ENCODE results near the gene GATA1. TPM values are rescaled to one million over a fixed set of nuclear protein-coding genes. Genes with fewer than 3 reads are reported as not detected.

Gene GATA1
- total RNA-seq, 1 experiment from 2014 or later, result 0.23 TPM

DNA sequence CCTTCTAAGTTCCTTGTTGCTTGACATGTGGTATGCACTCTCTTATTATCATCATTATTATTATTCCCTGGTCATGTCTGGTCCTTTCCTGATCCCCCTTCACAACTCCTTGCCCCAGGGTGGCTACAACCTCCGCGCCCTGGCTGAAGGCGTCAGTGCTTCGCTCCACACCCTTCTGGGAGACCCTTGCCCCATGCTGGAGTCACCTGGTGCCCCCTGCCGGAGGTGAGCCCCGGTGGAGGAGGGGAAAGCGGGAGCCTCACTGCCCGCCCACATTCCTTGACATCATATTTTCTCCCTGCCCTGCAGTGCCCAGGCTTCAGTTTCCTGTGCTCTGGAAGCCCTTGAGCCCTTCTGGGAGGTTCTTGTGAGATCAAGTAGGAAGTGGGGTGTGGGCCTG is 28.9 kb downstream of the GATA1 start:
- in situ Hi-C loops (cut with HindIII; ENCODE audit: low pct_unique_long_range_greater_than_20kb, low sequenced_read_pairs) (no loop called here), intact Hi-C loops (cut with micrococcal nuclease; ENCODE audit: unreplicated experiment) (no loop called here)
- POLR2A ChIA-PET, result no interaction called here
- TF ChIP-seq, protein P1, sequence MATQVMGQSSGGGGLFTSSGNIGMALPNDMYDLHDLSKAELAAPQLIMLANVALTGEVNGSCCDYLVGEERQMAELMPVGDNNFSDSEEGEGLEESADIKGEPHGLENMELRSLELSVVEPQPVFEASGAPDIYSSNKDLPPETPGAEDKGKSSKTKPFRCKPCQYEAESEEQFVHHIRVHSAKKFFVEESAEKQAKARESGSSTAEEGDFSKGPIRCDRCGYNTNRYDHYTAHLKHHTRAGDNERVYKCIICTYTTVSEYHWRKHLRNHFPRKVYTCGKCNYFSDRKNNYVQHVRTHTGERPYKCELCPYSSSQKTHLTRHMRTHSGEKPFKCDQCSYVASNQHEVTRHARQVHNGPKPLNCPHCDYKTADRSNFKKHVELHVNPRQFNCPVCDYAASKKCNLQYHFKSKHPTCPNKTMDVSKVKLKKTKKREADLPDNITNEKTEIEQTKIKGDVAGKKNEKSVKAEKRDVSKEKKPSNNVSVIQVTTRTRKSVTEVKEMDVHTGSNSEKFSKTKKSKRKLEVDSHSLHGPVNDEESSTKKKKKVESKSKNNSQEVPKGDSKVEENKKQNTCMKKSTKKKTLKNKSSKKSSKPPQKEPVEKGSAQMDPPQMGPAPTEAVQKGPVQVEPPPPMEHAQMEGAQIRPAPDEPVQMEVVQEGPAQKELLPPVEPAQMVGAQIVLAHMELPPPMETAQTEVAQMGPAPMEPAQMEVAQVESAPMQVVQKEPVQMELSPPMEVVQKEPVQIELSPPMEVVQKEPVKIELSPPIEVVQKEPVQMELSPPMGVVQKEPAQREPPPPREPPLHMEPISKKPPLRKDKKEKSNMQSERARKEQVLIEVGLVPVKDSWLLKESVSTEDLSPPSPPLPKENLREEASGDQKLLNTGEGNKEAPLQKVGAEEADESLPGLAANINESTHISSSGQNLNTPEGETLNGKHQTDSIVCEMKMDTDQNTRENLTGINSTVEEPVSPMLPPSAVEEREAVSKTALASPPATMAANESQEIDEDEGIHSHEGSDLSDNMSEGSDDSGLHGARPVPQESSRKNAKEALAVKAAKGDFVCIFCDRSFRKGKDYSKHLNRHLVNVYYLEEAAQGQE (IDR thresholded peaks at IDR 0.05; ENCODE audit: insufficient read depth in 1 of 2, low read depth in 2 of 2, low read length in 1 of 2), result no peak
- TF ChIP-seq, protein P2, sequence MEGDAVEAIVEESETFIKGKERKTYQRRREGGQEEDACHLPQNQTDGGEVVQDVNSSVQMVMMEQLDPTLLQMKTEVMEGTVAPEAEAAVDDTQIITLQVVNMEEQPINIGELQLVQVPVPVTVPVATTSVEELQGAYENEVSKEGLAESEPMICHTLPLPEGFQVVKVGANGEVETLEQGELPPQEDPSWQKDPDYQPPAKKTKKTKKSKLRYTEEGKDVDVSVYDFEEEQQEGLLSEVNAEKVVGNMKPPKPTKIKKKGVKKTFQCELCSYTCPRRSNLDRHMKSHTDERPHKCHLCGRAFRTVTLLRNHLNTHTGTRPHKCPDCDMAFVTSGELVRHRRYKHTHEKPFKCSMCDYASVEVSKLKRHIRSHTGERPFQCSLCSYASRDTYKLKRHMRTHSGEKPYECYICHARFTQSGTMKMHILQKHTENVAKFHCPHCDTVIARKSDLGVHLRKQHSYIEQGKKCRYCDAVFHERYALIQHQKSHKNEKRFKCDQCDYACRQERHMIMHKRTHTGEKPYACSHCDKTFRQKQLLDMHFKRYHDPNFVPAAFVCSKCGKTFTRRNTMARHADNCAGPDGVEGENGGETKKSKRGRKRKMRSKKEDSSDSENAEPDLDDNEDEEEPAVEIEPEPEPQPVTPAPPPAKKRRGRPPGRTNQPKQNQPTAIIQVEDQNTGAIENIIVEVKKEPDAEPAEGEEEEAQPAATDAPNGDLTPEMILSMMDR (IDR thresholded peaks at IDR 0.05), result no peak
- TF ChIP-seq SIN3A (IDR thresholded peaks at IDR 0.05; ENCODE audit: borderline replicate concordance, insufficient read depth, low read depth, low read length) (no peak), POLR2AphosphoS5 (IDR thresholded peaks at IDR 0.05; ENCODE audit: low read depth, low read length) (no peak), TCF7L2 (IDR thresholded peaks at IDR 0.05; ENCODE audit: low read depth, low read length) (no peak)
- DNase-seq (ENCODE audit: low read depth, low spot score) (no peak), ATAC-seq (no peak)
- CTCF ChIA-PET, result no interaction called here
- Histone ChIP-seq H3K36me3 (ENCODE audit: control insufficient read depth, insufficient read depth, low read length) (no peaks in the 10 kb centered on the region; the same call in 1 of the 2 replicates), H3K4me1 (ENCODE audit: control insufficient read depth, insufficient read depth, low read length) (no peaks in the 10 kb centered on the region), H3K27ac (ENCODE audit: low read length) (no peak overlapping the region), H3K27me3 (ENCODE audit: control insufficient read depth, insufficient read depth, low read length) (no peaks in the 10 kb centered on the region), H3K4me3 (ENCODE audit: low read depth in 2 of 2, low read length in 2 of 2) (no peak overlapping the region), H3K9me3 (ENCODE audit: control insufficient read depth, insufficient read depth, low read depth, low read length) (no peaks in the 10 kb centered on the region)
- no TSS peak for BruUV-seq (replicated peaks)

DNA sequence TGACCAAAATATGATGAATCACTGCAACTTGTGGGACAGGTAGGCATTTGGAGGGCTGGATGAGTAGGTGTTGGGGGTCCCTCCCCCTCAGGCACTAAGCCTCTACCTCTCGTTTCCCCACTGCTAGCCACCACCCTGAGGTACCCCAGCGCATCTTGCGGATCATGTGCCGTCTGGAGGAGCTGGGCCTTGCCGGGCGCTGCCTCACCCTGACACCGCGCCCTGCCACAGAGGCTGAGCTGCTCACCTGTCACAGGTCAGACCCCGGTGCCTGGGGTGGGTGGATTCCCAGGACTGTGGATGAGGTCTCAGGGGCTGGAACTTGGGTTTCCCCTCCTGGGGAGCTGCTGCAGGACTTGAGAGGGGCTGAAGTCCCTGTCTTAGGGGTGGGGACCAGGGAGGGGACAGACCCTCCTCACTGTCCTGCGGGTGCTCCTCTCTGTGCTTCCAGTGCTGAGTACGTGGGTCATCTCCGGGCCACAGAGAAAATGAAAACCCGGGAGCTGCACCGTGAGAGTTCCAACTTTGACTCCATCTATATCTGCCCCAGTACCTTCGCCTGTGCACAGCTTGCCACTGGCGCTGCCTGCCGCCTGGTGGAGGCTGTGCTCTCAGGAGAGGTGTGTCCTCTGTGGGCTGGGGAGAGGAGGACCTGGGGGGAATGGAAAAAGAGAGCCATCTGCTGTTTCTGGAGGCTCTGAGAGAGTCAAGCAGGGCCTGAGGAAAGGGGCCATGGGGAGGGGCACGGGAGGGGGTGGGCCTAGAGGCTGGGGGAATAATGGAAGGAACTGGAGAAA is 29.8 kb downstream of the GATA1 start:
- POLR2A ChIA-PET, result interaction anchor here (0.7 kb wide), 1 partner anchor 14 kb away, joined by 13 read pairs; the partner anchor contains the start of gene HDAC6
- no peaks in the 10 kb centered on the region for H3K4me1 ChIP-seq (ENCODE audit: control insufficient read depth, insufficient read depth, low read length)
- no peaks in the 10 kb centered on the region for H3K27me3 ChIP-seq (ENCODE audit: control insufficient read depth, insufficient read depth, low read length)
- H3K27ac ChIP-seq (ENCODE audit: low read length), result no peak overlapping the region
- 0 out of 2 replicates have a peak, but pooled peaks have one; percentile 36 for ATAC-seq
- no peak for DNase-seq (ENCODE audit: low read depth, low spot score)
- H3K4me3 ChIP-seq (ENCODE audit: low read depth in 2 of 2, low read length in 2 of 2), result no peak overlapping the region
- BruUV-seq (replicated peaks), result no TSS peak
- no peaks in the 10 kb centered on the region for H3K9me3 ChIP-seq (ENCODE audit: control insufficient read depth, insufficient read depth, low read depth, low read length)
- CTCF ChIA-PET, result no interaction called here
- in situ Hi-C loops (cut with HindIII; ENCODE audit: low pct_unique_long_range_greater_than_20kb, low sequenced_read_pairs) (no loop called here), intact Hi-C loops (cut with micrococcal nuclease; ENCODE audit: unreplicated experiment) (no loop called here)
- TF ChIP-seq POLR2AphosphoS5 (IDR thresholded peaks at IDR 0.05; ENCODE audit: low read depth, low read length) (no peak), TCF7L2 (IDR thresholded peaks at IDR 0.05; ENCODE audit: low read depth, low read length) (no peak), SIN3A (IDR thresholded peaks at IDR 0.05; ENCODE audit: borderline replicate concordance, insufficient read depth, low read depth, low read length) (no peak)
- TF ChIP-seq, protein P1 (IDR thresholded peaks at IDR 0.05; ENCODE audit: insufficient read depth in 1 of 2, low read depth in 2 of 2, low read length in 1 of 2), result no peak
- TF ChIP-seq, protein P2 (IDR thresholded peaks at IDR 0.05), result no peak
- H3K36me3 ChIP-seq (ENCODE audit: control insufficient read depth, insufficient read depth, low read length), result no peaks in the 10 kb centered on the region; the same call in 1 of the 2 replicates
